ENCODE data around the gene RAF1. TPM values are rescaled to one million over a fixed set of nuclear protein-coding genes. Genes with fewer than 3 reads are reported as not detected.
A peak's percentile ranks its signal among the peaks of the same experiment; 100 is the strongest.

Gene RAF1
- total and polyA plus RNA-seq, 2 donors (not counting 1 experiment from before 2014, with no cell fraction given), result 134 to 258 TPM

DNA sequence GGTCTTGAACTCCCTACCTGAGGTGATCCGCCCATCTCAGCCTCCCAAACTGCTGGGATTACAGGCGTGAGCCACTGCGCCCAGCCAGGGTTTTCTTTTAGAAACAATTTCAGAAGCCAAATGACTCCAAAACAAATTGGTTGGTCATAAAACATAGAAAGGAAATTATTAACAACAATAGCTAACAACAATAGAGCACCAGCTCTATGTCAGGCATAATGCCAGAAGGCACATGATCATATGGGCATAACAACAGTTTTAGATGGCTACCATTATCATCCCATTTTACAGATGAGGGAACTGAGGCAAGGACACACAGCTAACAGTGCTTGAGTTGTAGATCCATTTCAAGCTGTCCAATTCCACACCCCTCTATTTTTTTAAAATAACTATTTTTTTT is 22.2 kb upstream of the RAF1 start:
- H3K79me2 ChIP-seq (ENCODE audit: control insufficient read depth, insufficient read depth, low read length), result no peaks in the 10 kb centered on the region
- H3K9ac ChIP-seq (ENCODE audit: insufficient read depth, low read length), result no peak overlapping the region
- no peak overlapping the region for H2AFZ ChIP-seq (ENCODE audit: low read length)
- H3K27ac ChIP-seq (ENCODE audit: insufficient read depth, low read length), result no peak overlapping the region
- H3K27me3 ChIP-seq (ENCODE audit: control insufficient read depth, insufficient read depth, low read length), result no peaks in the 10 kb centered on the region
- H3K4me1 ChIP-seq (ENCODE audit: control insufficient read depth, extremely low read depth, insufficient read depth, low read length), result peaks cover 2% of the 10 kb centered on the region
- no peak overlapping the region for H3K4me3 ChIP-seq (replicated peaks in 1 of 4; ENCODE audit: control extremely low read depth in 1 of 4, insufficient read depth in 1 of 4, low read depth in 3 of 4, low read length in 4 of 4)
- H3K4me2 ChIP-seq (ENCODE audit: extremely low read depth, insufficient read depth, low read length), result no peak overlapping the region
- H4K20me1 ChIP-seq (ENCODE audit: control insufficient read depth, extremely low read depth, insufficient read depth, low read length), result no peaks in the 10 kb centered on the region
- H3K9me3 ChIP-seq (ENCODE audit: control insufficient read depth, insufficient read depth, low read depth, low read length), result no peaks in the 10 kb centered on the region
- DNase-seq (ENCODE audit: low read depth in 2 of 2), result no peak
- H3K36me3 ChIP-seq (ENCODE audit: control insufficient read depth, insufficient read depth, low read length), result no peaks in the 10 kb centered on the region
- TF ChIP-seq EZH2 (IDR thresholded peaks at IDR 0.05; ENCODE audit: low read length, missing control alignments) (no peak), CTCF (conservative IDR thresholded peaks at IDR 0.05 in 1 of 2, IDR thresholded peaks at IDR 0.05 in 1 of 2; ENCODE audit: low read depth in 1 of 2, low read length in 2 of 2) (no peak)

GRCh38 chr3:12681943-12682390 is 18.1 kb upstream of the RAF1 start:
- H3K27ac ChIP-seq (ENCODE audit: insufficient read depth, low read length), result no peak overlapping the region
- H3K4me3 ChIP-seq (replicated peaks in 1 of 4; ENCODE audit: control extremely low read depth in 1 of 4, insufficient read depth in 1 of 4, low read depth in 3 of 4, low read length in 4 of 4), result no peak overlapping the region
- no peak overlapping the region for H3K9ac ChIP-seq (ENCODE audit: insufficient read depth, low read length)
- no peaks in the 10 kb centered on the region for H3K27me3 ChIP-seq (ENCODE audit: control insufficient read depth, insufficient read depth, low read length)
- H3K36me3 ChIP-seq (ENCODE audit: control insufficient read depth, insufficient read depth, low read length), result no peaks in the 10 kb centered on the region
- no peaks in the 10 kb centered on the region for H3K79me2 ChIP-seq (ENCODE audit: control insufficient read depth, insufficient read depth, low read length)
- H3K4me1 ChIP-seq (ENCODE audit: control insufficient read depth, extremely low read depth, insufficient read depth, low read length), result peaks cover 2% of the 10 kb centered on the region
- H3K4me2 ChIP-seq (ENCODE audit: extremely low read depth, insufficient read depth, low read length), result no peak overlapping the region
- DNase-seq (ENCODE audit: low read depth in 2 of 2), result peak; percentile 70 to 73
- H2AFZ ChIP-seq (ENCODE audit: low read length), result peak overlapping the region; percentile 85
- TF ChIP-seq EZH2 (IDR thresholded peaks at IDR 0.05; ENCODE audit: low read length, missing control alignments) (no peak), CTCF (conservative IDR thresholded peaks at IDR 0.05 in 1 of 2, IDR thresholded peaks at IDR 0.05 in 1 of 2; ENCODE audit: low read depth in 1 of 2, low read length in 2 of 2) (no peak)
- H4K20me1 ChIP-seq (ENCODE audit: control insufficient read depth, extremely low read depth, insufficient read depth, low read length), result no peaks in the 10 kb centered on the region
- H3K9me3 ChIP-seq (ENCODE audit: control insufficient read depth, insufficient read depth, low read depth, low read length), result no peaks in the 10 kb centered on the region

- Histone ChIP-seq H4K20me1 (ENCODE audit: control insufficient read depth, extremely low read depth, insufficient read depth, low read length) (no peaks in the 10 kb centered on the region), H3K4me1 (ENCODE audit: control insufficient read depth, extremely low read depth, insufficient read depth, low read length) (peaks cover 2% of the 10 kb centered on the region), H3K79me2 (ENCODE audit: control insufficient read depth, insufficient read depth, low read length) (no peaks in the 10 kb centered on the region), H3K4me2 (ENCODE audit: extremely low read depth, insufficient read depth, low read length) (no peak overlapping the region), H3K4me3 (replicated peaks in 1 of 4; ENCODE audit: control extremely low read depth in 1 of 4, insufficient read depth in 1 of 4, low read depth in 3 of 4, low read length in 4 of 4) (no peak overlapping the region), H3K9ac (ENCODE audit: insufficient read depth, low read length) (no peak overlapping the region), H2AFZ (ENCODE audit: low read length) (peak overlapping the region; percentile 85), H3K27ac (ENCODE audit: insufficient read depth, low read length) (peak overlapping the region; percentile 31), H3K36me3 (ENCODE audit: control insufficient read depth, insufficient read depth, low read length) (no peaks in the 10 kb centered on the region), H3K27me3 (ENCODE audit: control insufficient read depth, insufficient read depth, low read length) (no peaks in the 10 kb centered on the region), H3K9me3 (ENCODE audit: control insufficient read depth, insufficient read depth, low read depth, low read length) (no peaks in the 10 kb centered on the region)
- TF ChIP-seq CTCF (conservative IDR thresholded peaks at IDR 0.05 in 1 of 2, IDR thresholded peaks at IDR 0.05 in 1 of 2; ENCODE audit: low read depth in 1 of 2, low read length in 2 of 2) (no peak), EZH2 (IDR thresholded peaks at IDR 0.05; ENCODE audit: low read length, missing control alignments) (no peak)
- no peak for DNase-seq (ENCODE audit: low read depth in 2 of 2)
These were observed 17.4 kb upstream of the RAF1 start for GRCh38 chr3:12681089-12681942.

All from fibroblast of lung (primary cell).